Left ventricle myocardium inferior (tissue), 1 donor: ENCODE measurements around the gene RAB8B. TPM values are rescaled to one million over a fixed set of nuclear protein-coding genes. Genes with fewer than 3 reads are reported as not detected.

Experiments used
- DNase-seq: peaks from one replicate; pipeline ENCODE4 v3.0.0-alpha.2; 2020
- H3K27ac ChIP-seq: fragments of 200-600 bp; replicated peaks from 2 replicates; pipeline ENCODE4 v1.8.0; 2021
- H3K27me3 ChIP-seq: fragments of 200-600 bp; 2 replicates; pipeline ENCODE4 v1.8.0; 2021; ENCODE audit warnings: low read depth
- H3K36me3 ChIP-seq: fragments of 200-600 bp; 2 replicates; pipeline ENCODE4 v1.8.0; 2021
- H3K4me1 ChIP-seq: fragments of 200-600 bp; 2 replicates; pipeline ENCODE4 v1.8.0; 2021
- H3K4me3 ChIP-seq: fragments of 200-600 bp; 2 replicates; pipeline ENCODE4 v1.8.0; 2021; ENCODE audit warnings: mild to moderate bottlenecking, moderate library complexity
- H3K9me3 ChIP-seq: fragments of 200-600 bp; replicated peaks from 2 replicates; pipeline ENCODE4 v1.8.0; 2021
- CTCF ChIP-seq: fragments of 200-600 bp; IDR thresholded peaks from 2 replicates; pipeline ENCODE4 v1.8.0; 2021; ENCODE audit warnings: antibody characterized with exemption, mild to moderate bottlenecking, borderline replicate concordance
- intact Hi-C: fragments of 100-400 bp; cut with micrococcal nuclease; formaldehyde crosslinking; loops from one replicate; pipeline ENCODE4 v1.11.0; 2022
- total RNA-seq: library from RNA; stranded (reverse); fragmentation: NEBNext Ultra II Directional; extraction: Animal tissue kit (Norgen Biotek cat#: 25700); gene quantifications from one replicate; pipeline ENCODE4 v1.2.1, GENCODE V29; 2021
- donor health status: DM: no; HTN: yes; CAD: no; lungs with severe emphysema.

Gene RAB8B
- total RNA-seq, 1 donor from 2014 or later = 8.1 TPM

- Histone ChIP-seq H3K4me3 (no peak overlapping the region), H3K27me3 (no peaks in the 10 kb centered on the region), H3K27ac (no peak overlapping the region), H3K9me3 (no peaks in the 10 kb centered on the region), H3K4me1 (no peaks in the 10 kb centered on the region), H3K36me3 (no peaks in the 10 kb centered on the region)
- no peak for DNase-seq
- no peak for TF ChIP-seq CTCF
- intact Hi-C loops = no loop called here
Measured at GRCh38 chr15:63172376-63172775, 17.0 kb upstream of the RAB8B start.

- Histone ChIP-seq H3K9me3 (no peaks in the 10 kb centered on the region), H3K27me3 (no peaks in the 10 kb centered on the region), H3K4me1 (no peaks in the 10 kb centered on the region), H3K27ac (no peak overlapping the region), H3K36me3 (no peaks in the 10 kb centered on the region), H3K4me3 (no peak overlapping the region)
- intact Hi-C loops = no loop called here
- TF ChIP-seq CTCF = no peak
- DNase-seq = no peak
Measured at GRCh38 chr15:63172851-63173451, 16.5 kb upstream of the RAB8B start.

GRCh38 chr15:63176302-63176701 is 13.1 kb upstream of the RAB8B start:
- no peak for DNase-seq
- TF ChIP-seq CTCF = no peak
- Histone ChIP-seq H3K9me3 (no peaks in the 10 kb centered on the region), H3K27me3 (no peaks in the 10 kb centered on the region), H3K36me3 (no peaks in the 10 kb centered on the region), H3K4me3 (no peak overlapping the region), H3K27ac (no peak overlapping the region), H3K4me1 (no peaks in the 10 kb centered on the region)
- intact Hi-C loops = no loop called here

- no peaks in the 10 kb centered on the region for H3K27me3 ChIP-seq
- no peak for TF ChIP-seq CTCF
- no peaks in the 10 kb centered on the region for H3K36me3 ChIP-seq
- no peak overlapping the region for H3K4me3 ChIP-seq
- no peak overlapping the region for H3K27ac ChIP-seq
- no peaks in the 10 kb centered on the region for H3K9me3 ChIP-seq
- H3K4me1 ChIP-seq = no peaks in the 10 kb centered on the region
- intact Hi-C loops = no loop called here
- DNase-seq = no peak
Measured at GRCh38 chr15:63178034-63178433, 11.4 kb upstream of the RAB8B start.

GRCh38 chr15:63180746-63181145 is 8.7 kb upstream of the RAB8B start:
- Histone ChIP-seq H3K27ac (no peak overlapping the region), H3K36me3 (no peaks in the 10 kb centered on the region), H3K9me3 (no peaks in the 10 kb centered on the region), H3K4me1 (no peaks in the 10 kb centered on the region), H3K27me3 (no peaks in the 10 kb centered on the region), H3K4me3 (no peak overlapping the region)
- intact Hi-C loops = no loop called here
- no peak for TF ChIP-seq CTCF
- no peak for DNase-seq
